Measurements from ENCODE around the gene FAM163B.

Gene FAM163B

DNA sequence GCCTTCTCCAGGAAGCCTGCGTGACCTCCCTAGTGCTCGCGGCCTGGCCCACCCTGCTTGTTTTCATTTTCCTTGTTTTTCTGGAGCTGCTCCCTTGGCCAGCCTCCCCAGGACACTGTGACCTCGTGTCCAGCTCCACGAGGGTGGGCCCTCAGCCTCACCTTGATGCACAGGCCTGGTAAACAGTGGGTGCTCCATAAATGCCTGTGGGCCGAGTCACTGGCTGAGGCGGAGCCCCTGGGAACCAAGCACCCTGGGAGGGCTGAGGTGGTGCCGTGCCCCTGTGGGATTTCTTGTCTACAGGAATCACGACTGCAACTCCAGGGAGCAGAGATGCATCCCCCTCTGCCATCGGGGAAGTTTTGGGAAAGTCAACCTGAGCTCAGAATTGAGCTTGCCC, 17.2 kb downstream of the FAM163B start:
- peaks cover 10% of the 10 kb centered on the region; the same call in 1 of the 2 replicates for H3K9me3 ChIP-seq (ENCODE audit: insufficient read depth, low read depth, low read length)
- no peak overlapping the region for H3K27ac ChIP-seq (ENCODE audit: low read length)
- H3K36me3 ChIP-seq (ENCODE audit: insufficient read depth, low read depth, low read length), result no peaks in the 10 kb centered on the region
- H3K27me3 ChIP-seq (ENCODE audit: insufficient read depth, low read length), result no peaks in the 10 kb centered on the region
- H3K9ac ChIP-seq (ENCODE audit: low read depth, low read length), result no peak overlapping the region
- H3K4me1 ChIP-seq (ENCODE audit: insufficient read depth, low read length), result no peaks in the 10 kb centered on the region
- H3K4me3 ChIP-seq (ENCODE audit: low read length), result no peak overlapping the region

DNA sequence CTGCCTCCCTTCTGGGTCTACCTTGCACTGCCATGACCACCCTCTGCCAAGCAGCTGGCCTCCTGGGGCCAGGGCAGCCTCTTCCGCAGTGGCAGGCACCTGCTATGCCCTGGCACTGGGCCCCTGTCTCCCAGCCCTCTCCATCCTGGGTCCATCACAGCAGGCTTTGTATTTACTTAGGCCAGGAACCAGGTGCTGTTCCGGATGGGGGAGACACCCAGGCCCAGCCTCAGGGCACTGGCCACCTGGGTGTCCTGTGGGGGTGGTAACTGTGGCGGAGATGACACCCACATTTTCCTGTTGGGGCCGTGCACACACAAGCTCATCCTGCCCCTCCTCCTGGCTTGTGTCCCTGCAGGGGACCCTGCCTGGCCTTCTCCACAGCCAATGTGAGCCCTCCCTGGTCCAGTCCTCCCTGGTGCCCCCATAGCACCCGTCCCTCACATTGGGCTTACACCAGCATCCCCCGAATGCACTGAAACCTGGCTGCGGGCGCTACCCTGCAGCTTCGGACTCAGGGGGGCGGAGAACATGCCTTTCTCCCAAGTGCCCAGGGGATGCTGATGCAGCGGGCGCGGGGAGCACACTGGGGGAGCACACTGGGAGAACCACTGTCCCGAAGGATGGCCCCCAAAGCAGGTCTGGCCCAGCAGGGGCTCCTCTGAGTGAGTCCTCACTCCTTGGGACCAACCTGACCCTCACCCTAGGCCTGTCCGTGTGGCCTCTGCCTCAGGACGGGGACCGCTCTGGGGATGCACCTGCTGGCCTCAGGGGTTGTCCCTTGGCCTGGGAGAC, 17.9 kb downstream of the FAM163B start:
- Histone ChIP-seq H3K36me3 (ENCODE audit: insufficient read depth, low read depth, low read length) (no peaks in the 10 kb centered on the region), H3K9me3 (ENCODE audit: insufficient read depth, low read depth, low read length) (peaks cover 4% of the 10 kb centered on the region; the same call in 1 of the 2 replicates), H3K9ac (ENCODE audit: low read depth, low read length) (no peak overlapping the region), H3K4me3 (ENCODE audit: low read length) (no peak overlapping the region), H3K27me3 (ENCODE audit: insufficient read depth, low read length) (no peaks in the 10 kb centered on the region; the same call in 1 of the 2 replicates), H3K4me1 (ENCODE audit: insufficient read depth, low read length) (no peaks in the 10 kb centered on the region; the same call in 1 of the 2 replicates), H3K27ac (ENCODE audit: low read length) (no peak overlapping the region)

DNA sequence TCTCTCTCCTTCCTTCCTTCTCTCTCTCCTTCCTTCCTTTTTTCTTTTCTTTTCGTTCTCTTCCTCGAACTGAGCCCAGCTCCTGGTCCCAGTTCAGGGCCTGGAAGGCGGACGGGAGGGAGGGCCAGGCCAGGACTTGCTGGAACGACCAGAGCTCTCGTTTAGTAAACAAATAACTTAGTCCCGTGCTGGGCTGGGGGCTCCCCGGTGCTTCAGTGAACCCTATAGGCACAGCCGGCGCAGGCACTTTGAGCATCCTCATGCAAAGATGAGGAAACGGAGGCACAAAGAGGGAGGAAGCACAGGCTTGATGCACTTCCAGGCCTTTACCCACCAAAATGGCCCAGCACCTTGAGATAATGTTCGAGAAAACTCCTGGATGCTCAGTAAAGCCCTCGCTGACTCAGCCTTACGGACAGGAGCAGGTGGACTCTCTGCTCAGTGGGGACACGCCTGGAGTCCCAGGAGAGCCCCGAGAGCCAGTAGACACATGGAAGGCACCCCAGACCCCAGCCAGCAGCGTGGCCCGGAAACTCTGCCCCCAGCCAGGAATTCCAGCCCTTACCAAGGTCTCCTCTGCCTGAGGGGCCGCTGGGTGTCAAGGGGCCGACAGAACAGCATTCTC, 18.8 kb downstream of the FAM163B start:
- no peaks in the 10 kb centered on the region; the same call in 1 of the 2 replicates for H3K27me3 ChIP-seq (ENCODE audit: insufficient read depth, low read length)
- H3K27ac ChIP-seq (ENCODE audit: low read length), result no peak overlapping the region

DNA sequence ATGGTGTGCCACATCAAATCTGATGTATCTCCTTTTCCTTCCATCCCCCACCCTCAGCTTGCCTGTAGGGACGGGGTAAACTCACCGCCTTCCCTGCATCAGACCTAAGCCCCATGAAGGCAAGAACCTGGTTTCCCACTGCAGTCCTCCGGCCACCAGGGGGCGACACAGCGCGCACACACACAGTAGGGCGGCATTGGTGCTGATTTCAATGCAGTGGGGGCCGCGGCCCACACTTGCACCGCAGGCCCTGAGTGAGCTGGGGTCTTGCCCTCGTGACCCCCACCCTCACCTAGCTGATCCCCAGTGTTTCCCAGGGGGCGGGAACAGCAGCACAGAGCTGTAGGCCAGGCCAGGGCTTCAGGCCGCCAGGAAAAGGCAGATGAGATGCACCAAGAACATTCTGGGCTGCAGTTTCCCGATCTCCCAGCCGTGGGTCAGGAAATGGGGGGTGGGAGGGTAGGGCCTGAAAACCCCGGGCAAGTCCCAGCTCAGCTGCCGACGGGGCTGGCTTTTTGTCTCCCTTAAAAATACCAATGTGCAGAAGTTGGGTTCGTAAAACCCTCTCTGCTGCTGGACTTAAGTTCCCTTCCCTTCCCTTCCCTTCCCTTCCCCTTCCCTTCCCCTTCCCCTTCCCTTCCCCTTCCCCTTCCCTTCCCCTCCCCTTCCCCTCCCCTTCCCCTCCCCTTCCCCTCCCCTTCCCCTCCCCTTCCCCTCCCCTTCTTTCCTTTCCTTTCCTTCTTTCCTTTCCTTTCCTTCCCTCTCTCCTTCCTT, 19.5 kb downstream of the FAM163B start:
- no peaks in the 10 kb centered on the region; the same call in 1 of the 2 replicates for H3K27me3 ChIP-seq (ENCODE audit: insufficient read depth, low read length)
- no peaks in the 10 kb centered on the region for H3K36me3 ChIP-seq (ENCODE audit: insufficient read depth, low read depth, low read length)
- no peak overlapping the region for H3K4me3 ChIP-seq (ENCODE audit: low read length)
- H3K27ac ChIP-seq (ENCODE audit: low read length), result no peak overlapping the region
- H3K9ac ChIP-seq (ENCODE audit: low read depth, low read length), result no peak overlapping the region
- H3K4me1 ChIP-seq (ENCODE audit: insufficient read depth, low read length), result peaks cover 5% of the 10 kb centered on the region; the same call in 1 of the 2 replicates
- H3K9me3 ChIP-seq (ENCODE audit: insufficient read depth, low read depth, low read length), result peaks cover 4% of the 10 kb centered on the region; the same call in 1 of the 2 replicates

More for the DNA sequence above, 18.8 kb downstream of the FAM163B start:
- Histone ChIP-seq H3K9ac (ENCODE audit: low read depth, low read length) (no peak overlapping the region), H3K4me3 (ENCODE audit: low read length) (no peak overlapping the region), H3K4me1 (ENCODE audit: insufficient read depth, low read length) (peaks cover 3% of the 10 kb centered on the region; the same call in 1 of the 2 replicates), H3K9me3 (ENCODE audit: insufficient read depth, low read depth, low read length) (peaks cover 4% of the 10 kb centered on the region; the same call in 1 of the 2 replicates), H3K36me3 (ENCODE audit: insufficient read depth, low read depth, low read length) (no peaks in the 10 kb centered on the region)

DNA sequence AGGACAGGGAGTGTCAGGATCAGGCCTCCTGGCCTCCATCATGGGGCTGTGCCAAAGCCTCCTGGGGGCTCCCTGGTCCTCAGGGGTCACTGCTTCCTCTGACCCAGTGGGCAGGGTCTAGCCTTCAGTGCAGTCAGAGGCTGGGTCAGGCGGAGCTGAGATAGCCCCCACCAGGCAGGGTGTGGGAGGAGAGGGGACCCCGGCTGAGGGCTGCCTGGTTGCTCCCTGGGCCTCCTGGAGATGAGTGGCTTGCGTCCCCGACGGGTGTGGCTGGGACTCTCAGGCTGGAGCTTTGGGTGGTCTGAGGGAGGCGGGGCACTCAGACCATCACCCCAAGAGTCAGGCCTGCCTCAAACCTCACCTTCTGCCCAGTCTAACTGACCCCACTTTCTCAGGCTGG, 21.7 kb downstream of the FAM163B start:
- no peak overlapping the region for H3K9ac ChIP-seq (ENCODE audit: low read depth, low read length)
- H3K4me1 ChIP-seq (ENCODE audit: insufficient read depth, low read length), result peaks cover 10% of the 10 kb centered on the region; the same call in 1 of the 2 replicates
- H3K27ac ChIP-seq (ENCODE audit: low read length), result no peak overlapping the region
- no peaks in the 10 kb centered on the region for H3K36me3 ChIP-seq (ENCODE audit: insufficient read depth, low read depth, low read length)
- no peak overlapping the region for H3K4me3 ChIP-seq (ENCODE audit: low read length)
- no peaks in the 10 kb centered on the region; the same call in 1 of the 2 replicates for H3K27me3 ChIP-seq (ENCODE audit: insufficient read depth, low read length)
- H3K9me3 ChIP-seq (ENCODE audit: insufficient read depth, low read depth, low read length), result peaks cover 4% of the 10 kb centered on the region; the same call in 1 of the 2 replicates

DNA sequence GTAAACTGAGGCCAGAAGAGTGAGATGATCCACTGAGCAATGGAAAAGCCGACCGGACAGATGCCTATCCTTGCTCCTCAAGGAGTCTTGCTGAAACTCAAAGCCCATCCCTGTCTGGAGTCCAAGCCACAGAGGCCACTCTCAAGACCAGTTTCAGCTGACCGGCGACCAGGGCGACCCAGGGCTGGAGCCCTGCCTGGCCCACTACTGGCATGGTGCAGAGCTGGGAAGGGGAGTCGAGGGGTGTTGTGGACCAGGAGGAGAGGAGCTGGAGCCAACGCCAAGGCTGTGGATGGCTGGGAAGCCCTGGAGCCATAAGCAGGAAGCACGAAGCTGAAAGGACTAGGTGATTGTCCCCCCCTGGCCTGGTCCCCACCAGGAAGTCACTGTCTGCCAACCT, 22.1 kb downstream of the FAM163B start:
- Histone ChIP-seq H3K9ac (ENCODE audit: low read depth, low read length) (no peak overlapping the region), H3K4me3 (ENCODE audit: low read length) (no peak overlapping the region), H3K4me1 (ENCODE audit: insufficient read depth, low read length) (peaks cover 10% of the 10 kb centered on the region; the same call in 1 of the 2 replicates), H3K36me3 (ENCODE audit: insufficient read depth, low read depth, low read length) (no peaks in the 10 kb centered on the region), H3K9me3 (ENCODE audit: insufficient read depth, low read depth, low read length) (peaks cover 4% of the 10 kb centered on the region; the same call in 1 of the 2 replicates), H3K27ac (ENCODE audit: low read length) (no peak overlapping the region), H3K27me3 (ENCODE audit: insufficient read depth, low read length) (no peaks in the 10 kb centered on the region; the same call in 1 of the 2 replicates)

DNA sequence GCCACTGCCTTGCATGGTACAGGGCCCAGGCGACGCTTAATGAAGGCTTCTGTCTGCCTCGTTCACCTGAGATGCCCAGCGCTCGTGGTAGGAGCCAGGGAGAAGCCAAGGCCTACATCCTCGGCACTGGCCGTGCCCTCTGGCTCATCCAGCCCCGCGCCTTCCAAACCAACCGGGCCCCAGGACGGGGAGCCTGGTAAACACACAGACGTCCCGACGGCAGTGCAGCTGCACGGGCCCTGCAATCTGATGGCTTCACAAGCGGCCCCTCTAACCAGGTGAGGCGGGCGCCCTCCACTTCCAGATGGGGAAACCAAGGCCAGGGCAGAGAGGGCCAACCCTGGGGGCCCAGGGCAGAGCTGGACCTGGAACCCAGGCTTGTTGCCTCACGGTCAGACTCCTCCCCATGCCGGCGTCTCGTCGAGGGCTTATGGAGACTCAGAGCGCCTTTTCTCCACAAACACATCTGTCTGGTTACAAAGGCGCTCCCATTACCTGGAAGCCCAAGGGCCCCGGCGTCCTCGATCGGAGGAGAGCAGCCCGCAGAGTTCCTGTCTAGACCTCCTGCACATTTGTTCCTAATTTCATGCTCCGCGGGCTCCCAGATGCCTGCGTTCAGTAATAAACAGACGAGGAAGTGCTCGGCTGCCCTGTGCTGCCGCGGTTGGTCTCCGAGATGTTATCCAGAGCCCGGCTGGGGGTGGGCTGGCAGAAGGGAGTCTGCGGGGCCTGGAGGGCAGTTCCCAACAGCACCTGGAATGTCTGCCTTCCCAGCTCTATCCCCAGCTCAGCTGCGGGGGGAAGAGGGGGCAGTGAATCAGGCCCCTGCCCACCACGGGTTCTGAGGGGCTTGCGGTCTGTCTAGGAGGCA, 23.5 kb downstream of the FAM163B start:
- peak overlapping the region; percentile 30; the same call in 1 of the 2 replicates for H3K4me3 ChIP-seq (ENCODE audit: low read length)
- no peaks in the 10 kb centered on the region for H3K36me3 ChIP-seq (ENCODE audit: insufficient read depth, low read depth, low read length)
- H3K4me1 ChIP-seq (ENCODE audit: insufficient read depth, low read length), result peaks cover 17% of the 10 kb centered on the region; the same call in 1 of the 2 replicates
- peaks cover 4% of the 10 kb centered on the region; the same call in 1 of the 2 replicates for H3K9me3 ChIP-seq (ENCODE audit: insufficient read depth, low read depth, low read length)
- no peak overlapping the region for H3K9ac ChIP-seq (ENCODE audit: low read depth, low read length)
- H3K27ac ChIP-seq (ENCODE audit: low read length), result no peak overlapping the region
- no peaks in the 10 kb centered on the region; the same call in 1 of the 2 replicates for H3K27me3 ChIP-seq (ENCODE audit: insufficient read depth, low read length)

DNA sequence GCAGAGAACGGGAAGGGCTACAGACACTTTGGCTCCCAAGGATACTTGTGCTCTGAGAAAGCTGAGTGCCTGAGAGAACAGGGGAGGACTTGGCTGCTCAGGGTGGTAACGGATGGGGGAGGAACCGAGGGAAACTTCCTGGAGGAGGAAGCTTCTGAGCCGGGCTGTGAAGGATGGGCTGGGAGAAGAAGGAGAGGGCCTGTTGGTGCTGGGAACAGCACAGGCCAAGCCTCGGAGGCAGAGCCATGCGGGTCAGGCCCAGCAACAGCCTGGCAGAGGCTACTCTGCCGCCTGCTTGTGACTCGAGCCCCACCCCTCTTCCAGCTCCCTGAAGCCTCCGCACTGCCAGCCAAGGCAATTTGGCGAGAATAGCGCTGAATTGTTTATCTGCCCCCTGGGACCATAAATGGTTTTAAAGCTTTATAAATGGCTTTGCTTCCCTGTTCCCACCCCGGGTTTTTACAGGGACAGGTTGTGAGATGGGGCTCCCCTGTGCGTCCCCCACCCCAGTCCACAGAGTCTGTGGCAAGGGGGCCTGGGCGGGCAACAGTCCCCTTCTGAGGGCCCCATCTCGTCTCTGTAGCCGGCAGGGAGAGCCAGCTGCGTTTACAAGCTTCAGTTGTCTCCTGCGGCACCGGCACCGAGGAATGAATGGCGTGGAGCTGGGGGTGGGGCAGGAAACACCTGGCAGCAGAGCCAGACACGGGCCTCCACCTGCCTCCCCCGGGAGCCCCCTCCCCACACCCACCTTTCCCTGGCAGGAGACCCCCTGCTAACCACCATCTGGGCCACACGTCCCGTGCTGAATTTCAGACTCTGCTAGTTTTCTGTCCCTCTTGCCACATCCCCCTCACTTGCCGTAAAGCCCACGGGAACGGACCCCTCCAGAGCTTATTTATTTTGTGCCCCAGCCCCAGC, 24.4 kb downstream of the FAM163B start:
- peaks cover 4% of the 10 kb centered on the region; the same call in 1 of the 2 replicates for H3K9me3 ChIP-seq (ENCODE audit: insufficient read depth, low read depth, low read length)
- peak overlapping the region; percentile 30; the same call in 1 of the 2 replicates for H3K4me3 ChIP-seq (ENCODE audit: low read length)
- peak overlapping the region; percentile 10; the same call in 1 of the 2 replicates for H3K9ac ChIP-seq (ENCODE audit: low read depth, low read length)
- H3K27ac ChIP-seq (ENCODE audit: low read length), result peak overlapping the region; percentile 26
- H3K36me3 ChIP-seq (ENCODE audit: insufficient read depth, low read depth, low read length), result no peaks in the 10 kb centered on the region
- H3K27me3 ChIP-seq (ENCODE audit: insufficient read depth, low read length), result no peaks in the 10 kb centered on the region; the same call in 1 of the 2 replicates
- peaks cover 19% of the 10 kb centered on the region; the same call in 1 of the 2 replicates for H3K4me1 ChIP-seq (ENCODE audit: insufficient read depth, low read length)

DNA sequence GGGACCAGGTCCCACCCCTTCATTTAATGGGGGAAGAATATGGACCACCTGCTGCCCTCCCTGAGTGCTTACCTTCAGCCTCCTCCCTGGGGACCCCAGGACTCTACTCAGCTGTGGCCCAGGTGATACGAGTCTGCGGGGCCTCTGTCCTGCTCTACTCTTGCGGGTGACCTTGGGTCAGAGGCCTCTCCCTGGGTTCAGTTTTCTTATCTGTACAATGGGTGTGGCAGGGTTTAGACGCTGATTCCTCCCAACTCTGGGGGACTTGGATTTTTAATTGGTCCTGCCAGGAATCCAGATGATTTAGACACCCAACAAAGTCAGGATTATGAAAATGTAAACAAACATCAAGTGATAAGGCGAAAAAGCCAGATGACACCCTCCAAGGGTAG, 25.0 kb downstream of the FAM163B start:
- no peak overlapping the region for H3K27ac ChIP-seq (ENCODE audit: low read length)
- H3K27me3 ChIP-seq (ENCODE audit: insufficient read depth, low read length), result no peaks in the 10 kb centered on the region; the same call in 1 of the 2 replicates
- no peaks in the 10 kb centered on the region for H3K36me3 ChIP-seq (ENCODE audit: insufficient read depth, low read depth, low read length)
- H3K4me3 ChIP-seq (ENCODE audit: low read length), result no peak overlapping the region; the same call in 1 of the 2 replicates
- H3K4me1 ChIP-seq (ENCODE audit: insufficient read depth, low read length), result peaks cover 19% of the 10 kb centered on the region; the same call in 1 of the 2 replicates
- peak overlapping the region; percentile 10; the same call in 1 of the 2 replicates for H3K9ac ChIP-seq (ENCODE audit: low read depth, low read length)
- H3K9me3 ChIP-seq (ENCODE audit: insufficient read depth, low read depth, low read length), result peaks cover 4% of the 10 kb centered on the region; the same call in 1 of the 2 replicates

DNA sequence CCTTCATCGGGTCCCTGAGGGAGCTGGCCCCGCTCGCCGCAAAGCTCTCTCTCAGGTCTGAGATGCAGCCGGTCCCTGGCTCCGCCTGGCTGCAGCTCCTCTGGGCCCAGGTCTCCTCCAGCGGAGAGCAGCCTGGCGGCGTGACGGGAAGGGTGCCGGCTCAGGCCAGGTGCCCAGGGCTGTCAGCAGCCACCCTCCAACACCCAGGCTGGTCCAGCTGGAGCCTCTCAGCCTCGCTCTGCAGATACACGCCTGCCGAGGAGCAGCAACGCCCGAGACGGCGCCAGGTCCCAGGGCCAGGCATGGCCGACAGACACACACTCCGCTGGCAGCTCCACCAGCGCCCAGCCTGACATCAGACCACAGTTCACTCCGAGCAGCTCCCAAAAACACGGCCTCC, 25.6 kb downstream of the FAM163B start:
- no peak overlapping the region for H3K27ac ChIP-seq (ENCODE audit: low read length)
- peaks cover 4% of the 10 kb centered on the region; the same call in 1 of the 2 replicates for H3K9me3 ChIP-seq (ENCODE audit: insufficient read depth, low read depth, low read length)
- H3K4me3 ChIP-seq (ENCODE audit: low read length), result no peak overlapping the region
- no peak overlapping the region for H3K9ac ChIP-seq (ENCODE audit: low read depth, low read length)
- H3K4me1 ChIP-seq (ENCODE audit: insufficient read depth, low read length), result peaks cover 19% of the 10 kb centered on the region; the same call in 1 of the 2 replicates
- H3K36me3 ChIP-seq (ENCODE audit: insufficient read depth, low read depth, low read length), result no peaks in the 10 kb centered on the region
- H3K27me3 ChIP-seq (ENCODE audit: insufficient read depth, low read length), result no peaks in the 10 kb centered on the region; the same call in 1 of the 2 replicates

Measured in iPS-20b (cell line).